GM13977 (cell line): ENCODE data around the gene RABL6.
"Not testable (repeated sequence)": the region's sequence is repeated elsewhere in the genome, so short reads cannot be mapped to it uniquely, and the experiment has no call there.

ENCODE experiments used
- DNase-seq: peaks from one replicate; pipeline ENCODE4 v3.0.0; 2012; ENCODE audit warnings: low spot score
- CTCF ChIP-seq: IDR thresholded peaks from 2 replicates; pipeline ENCODE4 v1.5.1; 2012; ENCODE audit warnings: mild to moderate bottlenecking, control low read depth; ENCODE audit not compliant: insufficient read depth; ENCODE audit errors: extremely low read depth, missing control alignments
- in situ Hi-C: fragments of 300-500 bp; cut with MboI; formaldehyde crosslinking; loops from one replicate; pipeline ENCODE4 v1.12.0; 2022; ENCODE audit warnings: low sequenced_read_pairs, low pct_unique_long_range_greater_than_20kb, mixed read lengths, inconsistent platforms; ENCODE audit not compliant: unreplicated experiment

The RABL6 gene

GRCh38 chr9:136828474-136829140 lies 20.9 kb downstream of the RABL6 start:
- no peak for TF ChIP-seq CTCF
- in situ Hi-C loops: no loop called here
- no peak for DNase-seq

GRCh38 chr9:136829412-136829811 lies 21.7 kb downstream of the RABL6 start:
- in situ Hi-C loops: no loop called here
- no peak for TF ChIP-seq CTCF
- DNase-seq: no peak

DNA sequence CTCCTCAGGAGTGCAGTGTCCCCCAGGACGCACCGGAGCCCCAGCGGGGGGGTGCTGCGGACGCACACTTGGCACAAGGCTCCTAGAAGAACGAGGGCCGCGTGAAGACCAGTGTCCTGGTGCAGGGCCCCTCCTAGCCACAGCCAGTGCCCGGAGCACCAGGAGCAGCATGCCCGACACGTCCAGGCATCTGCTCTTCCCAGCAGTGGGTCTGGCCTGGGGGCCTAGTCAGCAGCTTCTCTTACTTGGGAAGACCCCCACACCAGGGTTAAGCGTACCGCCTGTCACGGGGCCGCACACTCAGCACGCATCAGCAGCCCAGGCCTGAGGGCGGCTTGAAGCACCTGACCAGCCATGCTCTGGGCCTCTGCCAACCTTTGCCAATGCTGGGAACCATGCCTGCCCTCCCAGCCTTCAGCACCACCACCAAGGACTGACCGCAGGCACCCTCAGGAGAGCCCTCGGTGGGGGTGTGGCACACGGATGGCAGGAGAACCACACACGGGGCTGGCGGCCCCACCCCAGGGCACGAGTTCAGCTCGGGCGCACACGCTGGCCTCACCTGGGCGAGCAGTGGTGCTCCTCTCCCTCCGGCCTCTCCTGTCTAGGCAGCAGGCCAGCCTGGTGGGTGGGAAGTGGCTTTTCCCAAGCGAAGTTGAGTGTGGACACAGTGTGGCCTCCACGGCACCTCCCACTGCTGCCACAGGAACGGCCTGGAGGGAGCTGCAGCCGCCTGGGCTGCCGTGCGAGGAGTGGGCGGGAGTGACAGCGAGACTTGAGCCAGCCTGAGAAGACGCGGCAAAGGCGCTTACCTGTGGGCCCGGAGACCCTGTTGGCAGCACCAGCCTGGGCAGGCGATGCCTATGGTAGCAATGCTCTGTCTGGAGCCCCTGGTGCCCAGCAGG lies 22.5 kb downstream of the RABL6 start:
- in situ Hi-C loops: no loop called here
- no peak for DNase-seq
- TF ChIP-seq CTCF: no peak

DNA sequence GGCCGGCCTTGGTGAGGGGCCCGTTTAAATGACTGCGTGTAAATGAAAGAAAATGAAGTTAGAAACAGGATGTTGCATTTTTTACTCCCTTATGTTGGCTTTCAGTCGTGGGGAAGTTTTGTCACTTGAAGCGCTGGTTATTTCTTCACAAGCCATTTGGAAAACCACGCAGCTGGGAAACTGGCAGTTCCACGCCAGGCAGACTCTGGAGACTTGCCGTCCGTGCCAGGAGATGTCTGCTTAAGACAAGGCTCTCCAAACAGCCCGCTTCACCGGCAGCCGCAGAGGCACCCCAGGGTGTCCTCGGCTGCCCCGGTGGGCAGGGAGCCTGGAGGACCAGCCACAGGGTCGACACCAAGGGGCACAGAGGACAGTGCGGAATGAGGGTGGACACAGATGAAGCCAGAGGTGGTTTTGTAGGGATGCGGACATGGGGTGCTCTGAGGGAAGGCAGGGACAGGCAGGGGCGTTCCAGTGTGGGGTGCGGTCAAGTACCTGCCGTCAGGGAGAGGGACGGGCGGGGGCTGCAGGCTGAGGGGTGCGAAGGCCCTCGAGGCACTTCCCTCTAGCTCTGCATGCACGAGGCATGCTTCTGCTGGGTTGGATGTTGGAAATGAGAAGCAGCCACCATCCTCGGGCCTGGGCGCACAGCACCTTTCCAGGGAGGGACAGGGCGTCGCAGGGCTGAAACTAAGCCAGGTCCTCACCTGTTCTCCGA lies 23.4 kb downstream of the RABL6 start:
- in situ Hi-C loops: no loop called here
- no peak for DNase-seq
- TF ChIP-seq CTCF: no peak

- DNase-seq: no peak
- in situ Hi-C loops: no loop called here
- TF ChIP-seq CTCF: no peak
Observed at GRCh38 chr9:136831720-136832104, 24.0 kb downstream of the RABL6 start.

- in situ Hi-C loops: no loop called here
- no peak for DNase-seq
- TF ChIP-seq CTCF: no peak
Observed at GRCh38 chr9:136832581-136832980, 24.8 kb downstream of the RABL6 start.

- DNase-seq, in situ Hi-C loops: not testable (repeated sequence)
Observed at GRCh38 chr9:136833381-136834048, 25.8 kb downstream of the RABL6 start.
